ENCODE results near the gene ELP4.

The ELP4 gene

DNA sequence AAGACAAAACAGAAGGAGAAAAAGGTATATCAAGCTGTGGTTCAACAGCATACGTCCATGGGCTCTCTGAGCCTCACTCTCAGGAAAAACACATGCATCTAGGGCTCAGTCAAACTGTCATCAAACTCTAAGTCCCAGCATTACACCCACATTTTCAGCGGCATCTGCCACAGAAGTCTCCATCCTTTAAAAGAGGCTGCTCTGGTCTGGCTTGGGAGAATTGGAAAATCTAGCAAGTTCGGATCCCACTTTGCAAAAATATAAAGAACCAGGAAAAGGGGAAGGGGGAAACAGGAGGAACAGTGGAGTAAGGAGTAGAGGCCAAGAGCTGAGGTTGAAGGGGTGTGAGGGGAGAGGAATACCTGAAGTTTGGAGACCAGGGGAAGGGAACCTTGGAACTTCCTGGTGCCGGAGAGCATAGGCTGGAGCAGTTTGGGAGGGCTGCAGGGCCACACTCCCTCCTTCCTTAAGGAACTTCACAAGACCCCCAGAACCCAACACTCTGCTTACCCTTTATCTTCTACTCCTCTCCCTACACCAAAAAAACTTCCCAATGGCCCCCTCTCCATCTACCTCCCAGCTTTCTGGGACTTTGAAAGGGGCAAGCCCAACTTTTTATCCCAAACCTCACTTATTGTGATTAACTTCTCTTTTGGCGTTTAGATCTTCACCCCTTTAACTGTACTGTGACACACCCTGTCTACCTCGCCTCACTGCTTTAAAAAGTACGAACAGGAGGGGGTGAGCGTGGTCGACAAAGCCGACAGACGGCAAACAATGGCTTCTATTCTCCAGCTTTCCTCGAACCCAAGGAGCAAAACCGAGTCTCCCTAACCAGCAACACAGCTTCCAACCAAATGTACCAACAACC is 297.6 kb downstream of the ELP4 start:
- no peak overlapping the region for H3K4me3 ChIP-seq (ENCODE audit: low read depth, low read length)
- H3K9me3 ChIP-seq (ENCODE audit: control insufficient read depth, insufficient read depth, low read depth, low read length): no peaks in the 10 kb centered on the region
- no peak overlapping the region for H3K27ac ChIP-seq (ENCODE audit: extremely low read depth, low read depth, low read length)
- ChIA-PET CTCF (interaction anchor here (0.6 to 3.0 kb wide), 6 partner anchors 63 to 515 kb away, joined by 3 to 10 read pairs (median 4); no protein-coding TSS in a partner anchor), POLR2A (interaction anchor here (1.1 kb wide), 1 partner anchor 9 kb away, joined by 4 read pairs; no protein-coding TSS in a partner anchor)
- no peaks in the 10 kb centered on the region for H3K4me1 ChIP-seq (ENCODE audit: control insufficient read depth, insufficient read depth, low read length)
- peaks cover 0 to 47% of the 10 kb centered on the region in 2 experiments; a peak in 1 of 3 replicates for H3K36me3 ChIP-seq (ENCODE audit: control insufficient read depth in 2 of 2, insufficient read depth in 1 of 2, low read length in 2 of 2)
- TF ChIP-seq ZNF76 (tag by site-specific recombination; IDR thresholded peaks at IDR 0.05; ENCODE audit: borderline replicate concordance, low read depth): no peak
- no peak for TF ChIP-seq KLF10 (tag by site-specific recombination; IDR thresholded peaks at IDR 0.05)
- TF ChIP-seq ZNF600 (tag by site-specific recombination; IDR thresholded peaks at IDR 0.05): no peak
- TF ChIP-seq SCRT2 (tag by site-specific recombination; IDR thresholded peaks at IDR 0.05): no peak
- TF ChIP-seq ZNF248 (tag by site-specific recombination; IDR thresholded peaks at IDR 0.05): no peak
- no peak for TF ChIP-seq ZNF423 (tag by site-specific recombination; IDR thresholded peaks at IDR 0.05)
- no peak for TF ChIP-seq SP3 (tag by site-specific recombination; IDR thresholded peaks at IDR 0.05)
- no peak for TF ChIP-seq ZNF544 (tag by site-specific recombination; IDR thresholded peaks at IDR 0.05)
- TF ChIP-seq, protein P1, sequence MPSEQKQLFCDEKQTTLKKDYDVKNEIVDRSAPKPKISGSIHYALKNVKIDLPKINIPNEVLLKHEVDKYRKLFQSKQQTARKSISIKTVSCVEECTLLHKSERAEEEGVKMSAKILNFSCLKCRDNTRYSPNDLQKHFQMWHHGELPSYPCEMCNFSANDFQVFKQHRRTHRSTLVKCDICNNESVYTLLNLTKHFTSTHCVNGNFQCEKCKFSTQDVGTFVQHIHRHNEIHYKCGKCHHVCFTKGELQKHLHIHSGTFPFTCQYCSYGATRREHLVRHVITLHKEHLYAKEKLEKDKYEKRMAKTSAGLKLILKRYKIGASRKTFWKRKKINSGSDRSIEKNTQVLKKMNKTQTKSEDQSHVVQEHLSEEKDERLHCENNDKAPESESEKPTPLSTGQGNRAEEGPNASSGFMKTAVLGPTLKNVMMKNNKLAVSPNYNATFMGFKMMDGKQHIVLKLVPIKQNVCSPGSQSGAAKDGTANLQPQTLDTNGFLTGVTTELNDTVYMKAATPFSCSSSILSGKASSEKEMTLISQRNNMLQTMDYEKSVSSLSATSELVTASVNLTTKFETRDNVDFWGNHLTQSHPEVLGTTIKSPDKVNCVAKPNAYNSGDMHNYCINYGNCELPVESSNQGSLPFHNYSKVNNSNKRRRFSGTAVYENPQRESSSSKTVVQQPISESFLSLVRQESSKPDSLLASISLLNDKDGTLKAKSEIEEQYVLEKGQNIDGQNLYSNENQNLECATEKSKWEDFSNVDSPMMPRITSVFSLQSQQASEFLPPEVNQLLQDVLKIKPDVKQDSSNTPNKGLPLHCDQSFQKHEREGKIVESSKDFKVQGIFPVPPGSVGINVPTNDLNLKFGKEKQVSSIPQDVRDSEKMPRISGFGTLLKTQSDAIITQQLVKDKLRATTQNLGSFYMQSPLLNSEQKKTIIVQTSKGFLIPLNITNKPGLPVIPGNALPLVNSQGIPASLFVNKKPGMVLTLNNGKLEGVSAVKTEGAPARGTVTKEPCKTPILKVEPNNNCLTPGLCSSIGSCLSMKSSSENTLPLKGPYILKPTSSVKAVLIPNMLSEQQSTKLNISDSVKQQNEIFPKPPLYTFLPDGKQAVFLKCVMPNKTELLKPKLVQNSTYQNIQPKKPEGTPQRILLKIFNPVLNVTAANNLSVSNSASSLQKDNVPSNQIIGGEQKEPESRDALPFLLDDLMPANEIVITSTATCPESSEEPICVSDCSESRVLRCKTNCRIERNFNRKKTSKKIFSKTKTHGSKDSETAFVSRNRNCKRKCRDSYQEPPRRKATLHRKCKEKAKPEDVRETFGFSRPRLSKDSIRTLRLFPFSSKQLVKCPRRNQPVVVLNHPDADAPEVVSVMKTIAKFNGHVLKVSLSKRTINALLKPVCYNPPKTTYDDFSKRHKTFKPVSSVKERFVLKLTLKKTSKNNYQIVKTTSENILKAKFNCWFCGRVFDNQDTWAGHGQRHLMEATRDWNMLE (tag by site-specific recombination; conservative IDR thresholded peaks at IDR 0.05; ENCODE audit: low read depth): no peak
- TF ChIP-seq, protein P2, sequence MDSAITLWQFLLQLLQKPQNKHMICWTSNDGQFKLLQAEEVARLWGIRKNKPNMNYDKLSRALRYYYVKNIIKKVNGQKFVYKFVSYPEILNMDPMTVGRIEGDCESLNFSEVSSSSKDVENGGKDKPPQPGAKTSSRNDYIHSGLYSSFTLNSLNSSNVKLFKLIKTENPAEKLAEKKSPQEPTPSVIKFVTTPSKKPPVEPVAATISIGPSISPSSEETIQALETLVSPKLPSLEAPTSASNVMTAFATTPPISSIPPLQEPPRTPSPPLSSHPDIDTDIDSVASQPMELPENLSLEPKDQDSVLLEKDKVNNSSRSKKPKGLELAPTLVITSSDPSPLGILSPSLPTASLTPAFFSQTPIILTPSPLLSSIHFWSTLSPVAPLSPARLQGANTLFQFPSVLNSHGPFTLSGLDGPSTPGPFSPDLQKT (IDR thresholded peaks at IDR 0.05; ENCODE audit: borderline replicate concordance, low read depth, low read length): no peak
- no peak for TF ChIP-seq ZBTB20 (tag by site-specific recombination; IDR thresholded peaks at IDR 0.05)
- TF ChIP-seq TSHZ1 (tag by site-specific recombination; IDR thresholded peaks at IDR 0.05; ENCODE audit: borderline replicate concordance): no peak
- TF ChIP-seq ZNF391 (tag by site-specific recombination; IDR thresholded peaks at IDR 0.05; ENCODE audit: borderline replicate concordance, low read depth): no peak
- TF ChIP-seq ZNF791 (tag by site-specific recombination; IDR thresholded peaks at IDR 0.05): no peak
- TF ChIP-seq ZFP37 (tag by site-specific recombination; IDR thresholded peaks at IDR 0.05): no peak
- TF ChIP-seq ATF2 (tag by site-specific recombination; IDR thresholded peaks at IDR 0.05; ENCODE audit: low read depth): no peak
- no peak for TF ChIP-seq ZNF335 (tag by site-specific recombination; conservative IDR thresholded peaks at IDR 0.05)
- TF ChIP-seq WT1 (tag by site-specific recombination; IDR thresholded peaks at IDR 0.05): no peak

Measured in HEK293 (cell line).